ENCODE measurements around the gene KHDC3L.

DNA sequence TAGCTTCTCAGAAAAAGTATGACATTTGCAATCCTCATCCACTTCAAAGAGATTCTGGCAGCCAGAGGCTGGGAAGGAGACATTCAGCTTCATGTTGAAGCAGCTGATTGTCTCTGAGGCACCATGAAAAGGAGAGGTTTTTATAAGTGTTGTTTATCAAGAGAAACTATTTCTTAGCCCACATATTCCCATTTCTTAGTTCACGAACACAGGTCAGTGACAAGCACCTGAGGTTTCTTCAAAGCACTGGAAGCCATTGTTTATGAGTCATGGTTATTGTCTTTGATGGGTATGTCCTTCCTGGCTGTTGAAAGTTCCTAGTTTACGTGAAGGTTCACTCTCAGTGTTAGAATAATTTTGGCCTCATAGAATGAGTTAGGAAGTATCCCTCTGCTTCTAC is 29.2 kb downstream of the KHDC3L start:
- TF ChIP-seq, protein P1, sequence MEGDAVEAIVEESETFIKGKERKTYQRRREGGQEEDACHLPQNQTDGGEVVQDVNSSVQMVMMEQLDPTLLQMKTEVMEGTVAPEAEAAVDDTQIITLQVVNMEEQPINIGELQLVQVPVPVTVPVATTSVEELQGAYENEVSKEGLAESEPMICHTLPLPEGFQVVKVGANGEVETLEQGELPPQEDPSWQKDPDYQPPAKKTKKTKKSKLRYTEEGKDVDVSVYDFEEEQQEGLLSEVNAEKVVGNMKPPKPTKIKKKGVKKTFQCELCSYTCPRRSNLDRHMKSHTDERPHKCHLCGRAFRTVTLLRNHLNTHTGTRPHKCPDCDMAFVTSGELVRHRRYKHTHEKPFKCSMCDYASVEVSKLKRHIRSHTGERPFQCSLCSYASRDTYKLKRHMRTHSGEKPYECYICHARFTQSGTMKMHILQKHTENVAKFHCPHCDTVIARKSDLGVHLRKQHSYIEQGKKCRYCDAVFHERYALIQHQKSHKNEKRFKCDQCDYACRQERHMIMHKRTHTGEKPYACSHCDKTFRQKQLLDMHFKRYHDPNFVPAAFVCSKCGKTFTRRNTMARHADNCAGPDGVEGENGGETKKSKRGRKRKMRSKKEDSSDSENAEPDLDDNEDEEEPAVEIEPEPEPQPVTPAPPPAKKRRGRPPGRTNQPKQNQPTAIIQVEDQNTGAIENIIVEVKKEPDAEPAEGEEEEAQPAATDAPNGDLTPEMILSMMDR (IDR thresholded peaks at IDR 0.05; ENCODE audit: control extremely low read depth in 1 of 3, insufficient read depth in 1 of 3, low read depth in 1 of 3, low read length in 3 of 3) = no peak
- TF ChIP-seq POLR2A (IDR thresholded peaks at IDR 0.05; ENCODE audit: control extremely low read depth in 1 of 2, low read depth in 2 of 2, low read length in 2 of 2) (no peak), EZH2 (IDR thresholded peaks at IDR 0.05; ENCODE audit: low read depth, low read length, severe bottlenecking) (no peak), RNF2 (IDR thresholded peaks at IDR 0.05; ENCODE audit: borderline replicate concordance, low read depth, low read length, missing control alignments, poor library complexity, severe bottlenecking) (no peak), TEAD4 (IDR thresholded peaks at IDR 0.05; ENCODE audit: low read depth, low read length) (no peak), E2F6 (IDR thresholded peaks at IDR 0.05) (no peak), ZNF274 (IDR thresholded peaks at IDR 0.05; ENCODE audit: borderline replicate concordance, extremely low read depth, low read length) (no peak), RBBP5 (IDR thresholded peaks at IDR 0.05; ENCODE audit: borderline replicate concordance, low read depth, low read length) (no peak), POLR2AphosphoS5 (IDR thresholded peaks at IDR 0.05; ENCODE audit: low read depth, low read length) (no peak), GABPA (IDR thresholded peaks at IDR 0.05; ENCODE audit: borderline replicate concordance, insufficient read depth, low read length) (no peak)
- TF ChIP-seq, protein P2, sequence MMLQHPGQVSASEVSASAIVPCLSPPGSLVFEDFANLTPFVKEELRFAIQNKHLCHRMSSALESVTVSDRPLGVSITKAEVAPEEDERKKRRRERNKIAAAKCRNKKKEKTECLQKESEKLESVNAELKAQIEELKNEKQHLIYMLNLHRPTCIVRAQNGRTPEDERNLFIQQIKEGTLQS (IDR thresholded peaks at IDR 0.05; ENCODE audit: insufficient read depth, low read depth, low read length) = no peak

Measured in H1 (cell line).